Nasal cavity respiratory epithelium epithelial cell of viscerocranial mucosa (primary cell): Measurements from ENCODE around the gene POGZ. TPM values are rescaled to one million over a fixed set of nuclear protein-coding genes. Genes with fewer than 3 reads are reported as not detected.

Experiments used
- total RNA-seq: library from RNA; depleted of rRNA; stranded (reverse); fragments of >200 nt; gene quantifications from 2 replicates; pipeline ENCODE4 v1.2.3, GENCODE V29; 2014

POGZ gene
- total RNA-seq = 7.2 and 28.2 TPM in 2 replicates

GRCh38 chr1:151459331-151460046 lies at the start of gene POGZ:
TSS of gene POGZ (minus strand) at chr1:151459494. CDS start at chr1:151442204, 17,290 bp downstream.

GRCh38 chr1:151399324-151400171 lies 59.7 kb downstream of the POGZ start, which contains the start of gene PSMB4:
TSS of gene PSMB4 (plus strand) at chr1:151399573. CDS start at chr1:151399588, 15 bp downstream.

GRCh38 chr1:151372058-151372934 lies 87.0 kb downstream of the POGZ start, which contains the start of gene SELENBP1:
TSS of gene SELENBP1 (minus strand) at chr1:151372705. CDS start at chr1:151372641, 64 bp downstream.

Other genes starting within 250 kb of the POGZ start
- 166 and 202 TPM in 2 replicates for gene PSMD4, start 204.8 kb downstream of the POGZ start, total RNA-seq
- 12.3 and 17.9 TPM in 2 replicates for gene ZNF687, start 177.2 kb downstream of the POGZ start, total RNA-seq
- 27.7 and 51.7 TPM in 2 replicates for gene PI4KB, start 132.1 kb downstream of the POGZ start, total RNA-seq
- 11.3 and 37.7 TPM in 2 replicates for gene RFX5, start 112.2 kb downstream of the POGZ start, total RNA-seq
- 1.0 and 2.7 TPM in 2 replicates for gene SELENBP1, start 86.8 kb downstream of the POGZ start, total RNA-seq
- gene PSMB4, start 59.9 kb downstream of the POGZ start, total RNA-seq = 210 and 365 TPM in 2 replicates
- gene CGN, start 51.9 kb upstream of the POGZ start, total RNA-seq = 1.7 and 5.8 TPM in 2 replicates
- 58.3 and 135 TPM in 2 replicates for gene TUFT1, start 80.8 kb upstream of the POGZ start, total RNA-seq
- 28.7 and 56.9 TPM in 2 replicates for gene SNX27, start 152.6 kb upstream of the POGZ start, total RNA-seq